Duodenal mucosa (tissue), 2 donors: ENCODE measurements around the gene WNT3.

Experiments used
- H3K27ac ChIP-seq: one replicate; pipeline ENCODE4 v1.7.0; 2013; ENCODE audit warnings: low read depth, low read length
- H3K27me3 ChIP-seq, 2 donors: one replicate each; pipeline ENCODE4 v1.7.0; 2013; ENCODE audit warnings: low read length in 2 of 2, control low read depth in 1 of 2; ENCODE audit not compliant: insufficient read depth in 2 of 2, control insufficient read depth in 1 of 2
- H3K36me3 ChIP-seq, 2 donors: one replicate each; pipeline ENCODE4 v1.7.0; 2013; ENCODE audit warnings: low read length in 2 of 2, control low read depth in 1 of 2; ENCODE audit not compliant: insufficient read depth in 2 of 2, control insufficient read depth in 1 of 2
- H3K4me1 ChIP-seq, 2 donors: one replicate each; pipeline ENCODE4 v1.7.0; 2013; ENCODE audit warnings: low read length in 2 of 2, control low read depth in 1 of 2; ENCODE audit not compliant: insufficient read depth in 2 of 2, control insufficient read depth in 1 of 2
- H3K4me3 ChIP-seq, 2 donors: one replicate each; pipeline ENCODE4 v1.7.0; 2013; ENCODE audit warnings: low read length in 2 of 2, low read depth in 1 of 2
- H3K9ac ChIP-seq, 2 donors: one replicate each; pipeline ENCODE4 v1.7.0; 2013; ENCODE audit warnings: low read length in 2 of 2, low read depth in 1 of 2
- H3K9me3 ChIP-seq, 2 donors: one replicate each; pipeline ENCODE4 v1.7.0; 2013; ENCODE audit warnings: low read length in 2 of 2, control low read depth in 1 of 2; ENCODE audit not compliant: control insufficient read depth in 1 of 2

The WNT3 gene

DNA sequence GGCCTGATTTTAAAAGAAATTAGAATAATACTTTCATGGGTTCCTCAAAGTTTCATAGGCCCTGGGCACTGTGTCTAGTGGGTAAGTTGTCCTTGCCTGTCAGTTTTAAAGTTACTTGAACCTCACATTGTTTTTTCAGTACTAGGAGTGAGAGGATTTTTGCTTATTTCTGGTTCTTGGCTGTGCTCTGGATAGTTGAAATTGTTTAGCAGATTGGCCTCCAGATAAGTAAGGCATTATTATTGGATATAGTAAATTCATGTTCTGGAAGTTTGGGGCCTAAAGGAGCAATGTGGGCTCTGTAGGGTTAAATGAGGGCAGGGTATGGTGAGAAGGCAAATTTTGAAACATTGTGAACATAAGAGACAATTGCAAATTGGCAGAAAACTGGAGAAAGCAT, 78.5 kb downstream of the WNT3 start:
- Histone ChIP-seq H3K4me1 (peaks cover 4 to 14% of the 10 kb centered on the region in 2 donors), H3K27me3 (no peaks in the 10 kb centered on the region), H3K4me3 (no peak overlapping the region), H3K9me3 (no peaks in the 10 kb centered on the region), H3K9ac (no peak overlapping the region), H3K36me3 (no peaks in the 10 kb centered on the region), H3K27ac (no peak overlapping the region)

DNA sequence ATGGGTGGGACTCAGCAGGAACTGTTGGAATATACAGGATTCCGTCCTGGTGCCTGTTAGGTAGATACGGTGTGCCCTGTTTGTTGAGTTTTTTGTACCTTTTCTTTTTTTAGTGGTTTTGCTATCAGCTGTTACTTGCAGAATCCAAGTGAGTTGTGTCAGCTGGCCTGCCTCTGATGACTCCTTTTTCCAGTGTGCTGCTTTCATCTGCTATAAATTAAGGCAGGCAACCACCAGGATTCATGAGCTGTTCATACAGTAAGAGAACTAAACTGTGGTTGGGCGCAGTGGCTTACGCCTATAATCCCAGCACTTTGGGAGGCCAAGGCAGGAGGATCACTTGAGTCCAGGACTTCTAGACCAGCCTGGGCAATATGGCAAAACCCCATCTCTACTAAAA, 79.9 kb downstream of the WNT3 start:
- H3K27me3 ChIP-seq = no peaks in the 10 kb centered on the region
- peaks cover 4 to 14% of the 10 kb centered on the region in 2 donors for H3K4me1 ChIP-seq
- H3K27ac ChIP-seq = no peak overlapping the region
- H3K4me3 ChIP-seq = no peak overlapping the region
- H3K9me3 ChIP-seq = no peaks in the 10 kb centered on the region
- no peaks in the 10 kb centered on the region for H3K36me3 ChIP-seq
- no peak overlapping the region for H3K9ac ChIP-seq

- Histone ChIP-seq H3K27ac (no peak overlapping the region), H3K27me3 (no peaks in the 10 kb centered on the region), H3K9ac (no peak overlapping the region), H3K4me1 (peaks cover 4 to 10% of the 10 kb centered on the region in 2 donors), H3K36me3 (peaks cover 0 to 8% of the 10 kb centered on the region in 2 donors), H3K4me3 (no peak overlapping the region), H3K9me3 (no peaks in the 10 kb centered on the region)
These were observed 81.2 kb downstream of the WNT3 start for GRCh38 chr17:46737326-46737725.

DNA sequence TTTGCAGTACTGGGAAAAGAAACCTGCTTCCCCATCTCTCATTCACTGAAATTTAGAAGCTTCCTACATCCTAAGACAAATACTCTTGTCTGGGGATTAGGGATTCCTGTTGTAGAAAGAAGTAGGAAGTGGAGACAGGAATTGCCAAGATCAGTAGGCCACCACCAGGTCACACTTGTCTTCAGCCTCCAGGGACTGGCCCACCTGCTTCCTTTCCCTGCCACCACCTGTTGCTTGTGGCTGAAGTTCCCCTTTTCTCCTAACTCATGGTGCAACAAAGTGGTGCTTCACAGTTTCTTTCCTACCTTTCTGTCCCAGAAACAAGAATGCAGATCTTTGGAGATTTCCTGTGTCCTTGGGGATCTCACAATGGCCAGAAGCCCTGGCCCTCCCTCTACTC, 82.4 kb downstream of the WNT3 start:
- no peaks in the 10 kb centered on the region for H3K27me3 ChIP-seq
- peaks cover 0 to 4% of the 10 kb centered on the region in 2 donors for H3K4me1 ChIP-seq
- no peak overlapping the region for H3K9ac ChIP-seq
- peaks cover 0 to 8% of the 10 kb centered on the region in 2 donors for H3K36me3 ChIP-seq
- H3K27ac ChIP-seq = no peak overlapping the region
- H3K9me3 ChIP-seq = no peaks in the 10 kb centered on the region
- no peak overlapping the region for H3K4me3 ChIP-seq

- no peaks in the 10 kb centered on the region for H3K27me3 ChIP-seq
- H3K4me1 ChIP-seq = no peaks in the 10 kb centered on the region
These were observed 84.5 kb downstream of the WNT3 start for GRCh38 chr17:46733837-46734475.

DNA sequence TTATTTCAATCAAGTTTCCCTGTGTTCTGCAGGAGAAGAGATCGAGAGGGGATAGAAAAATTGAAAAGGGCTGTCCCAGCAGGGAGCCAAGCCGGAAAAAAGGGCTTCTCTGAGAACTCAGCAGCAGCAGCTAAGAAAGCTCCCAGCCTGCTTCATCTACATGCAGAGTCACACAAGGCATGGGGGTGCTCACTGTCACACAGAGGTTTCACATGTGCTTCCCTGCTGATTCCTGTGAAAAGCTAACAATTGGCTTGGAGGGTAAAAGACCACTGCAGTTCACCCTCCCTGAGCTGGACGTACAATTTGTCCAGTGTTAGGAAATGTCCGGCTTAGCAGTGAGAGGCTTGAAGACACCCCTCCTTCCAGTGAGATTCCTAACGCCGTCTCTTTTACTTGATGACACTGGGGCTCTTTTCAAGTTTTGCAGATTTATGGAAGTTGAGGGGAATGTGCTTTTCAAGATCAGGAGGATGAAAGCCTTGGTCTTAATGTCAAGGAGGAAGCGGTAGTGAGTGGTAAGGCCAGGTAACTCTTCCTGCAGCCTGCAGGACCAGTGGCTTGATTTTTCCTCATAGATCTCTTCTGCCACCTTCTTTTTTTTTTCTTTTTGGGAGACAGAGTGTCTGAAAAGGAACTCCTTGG, 85.6 kb downstream of the WNT3 start:
- Histone ChIP-seq H3K9ac (no peak overlapping the region), H3K27me3 (no peaks in the 10 kb centered on the region), H3K36me3 (peaks cover 2 to 12% of the 10 kb centered on the region in 2 donors), H3K9me3 (no peaks in the 10 kb centered on the region), H3K4me1 (no peaks in the 10 kb centered on the region), H3K4me3 (no peak overlapping the region), H3K27ac (no peak overlapping the region)

More at GRCh38 chr17:46733837-46734475, 84.5 kb downstream of the WNT3 start:
- no peaks in the 10 kb centered on the region for H3K9me3 ChIP-seq
- no peak overlapping the region for H3K9ac ChIP-seq
- H3K27ac ChIP-seq = no peak overlapping the region
- H3K36me3 ChIP-seq = peaks cover 2 to 8% of the 10 kb centered on the region in 2 donors
- no peak overlapping the region for H3K4me3 ChIP-seq

- no peak overlapping the region for H3K9ac ChIP-seq
- no peaks in the 10 kb centered on the region for H3K4me1 ChIP-seq
- H3K9me3 ChIP-seq = no peaks in the 10 kb centered on the region
- H3K27ac ChIP-seq = no peak overlapping the region
- H3K4me3 ChIP-seq = no peak overlapping the region
- H3K27me3 ChIP-seq = no peaks in the 10 kb centered on the region
- peaks cover 2 to 16% of the 10 kb centered on the region in 2 donors for H3K36me3 ChIP-seq
These were observed 86.3 kb downstream of the WNT3 start for GRCh38 chr17:46732160-46732559.

DNA sequence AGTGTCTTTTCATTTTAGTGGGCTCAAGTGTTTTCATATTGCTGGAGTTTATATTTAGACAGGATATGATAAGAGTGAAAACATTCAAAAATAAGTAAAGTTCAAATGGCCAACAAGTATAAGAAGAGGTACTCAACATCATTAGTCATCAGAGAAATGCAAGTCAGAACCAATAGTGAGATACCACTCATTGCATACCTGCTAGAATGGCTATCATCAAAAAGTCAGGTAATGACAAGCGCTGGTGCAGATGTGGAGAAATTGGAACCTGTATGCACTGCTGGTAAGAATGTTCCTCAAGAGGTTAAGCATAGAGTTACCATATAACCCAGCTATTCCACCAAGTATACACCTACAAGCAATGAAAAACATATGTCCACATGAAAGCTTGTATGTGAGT, 87.8 kb downstream of the WNT3 start:
- H3K9ac ChIP-seq = no peak overlapping the region
- no peaks in the 10 kb centered on the region for H3K27me3 ChIP-seq
- no peak overlapping the region for H3K27ac ChIP-seq
- peaks cover 2 to 23% of the 10 kb centered on the region in 2 donors for H3K36me3 ChIP-seq
- H3K4me3 ChIP-seq = no peak overlapping the region
- H3K9me3 ChIP-seq = no peaks in the 10 kb centered on the region
- H3K4me1 ChIP-seq = no peaks in the 10 kb centered on the region

GRCh38 chr17:46730026-46730425, 88.5 kb downstream of the WNT3 start:
- Histone ChIP-seq H3K9ac (no peak overlapping the region), H3K27me3 (no peaks in the 10 kb centered on the region), H3K4me1 (no peaks in the 10 kb centered on the region)

DNA sequence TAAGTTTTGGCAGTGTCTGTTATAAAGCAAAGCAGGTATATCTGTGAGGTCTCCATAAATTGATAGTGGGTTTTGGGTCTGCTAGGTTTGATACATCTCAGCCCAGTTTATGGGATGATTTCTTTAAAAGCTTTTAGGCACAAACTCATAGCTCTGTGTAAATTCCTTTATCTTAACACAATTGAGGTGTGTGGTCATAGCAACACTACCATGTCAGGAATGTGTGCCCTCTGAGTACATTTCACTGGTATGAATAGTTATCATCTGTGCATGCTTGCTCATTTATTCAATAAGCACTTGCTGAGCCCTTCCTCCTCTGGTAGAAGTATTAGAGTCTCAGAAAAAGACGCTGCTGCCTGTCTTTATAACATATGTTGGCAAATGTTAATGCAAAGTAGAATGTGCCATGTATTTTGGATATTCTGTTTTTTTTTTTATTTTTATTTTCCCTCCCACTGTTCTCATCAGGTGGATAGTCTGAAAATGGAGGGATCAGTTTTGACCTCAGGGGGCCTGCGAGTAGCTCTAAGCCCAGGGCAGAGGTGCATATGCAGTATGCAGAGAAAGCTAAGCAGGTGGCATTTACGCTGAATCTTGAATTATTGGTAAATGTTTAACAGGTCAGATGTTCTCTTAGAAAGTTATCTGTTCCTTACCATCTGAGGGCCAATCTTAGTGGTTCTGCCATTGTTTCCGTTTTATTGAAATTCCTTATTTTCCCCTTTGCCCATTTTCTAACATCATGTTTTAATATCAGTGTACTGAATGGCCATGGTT, 90.7 kb downstream of the WNT3 start:
- Histone ChIP-seq H3K4me3 (no peak overlapping the region), H3K36me3 (peaks cover 8 to 16% of the 10 kb centered on the region in 2 donors), H3K4me1 (no peaks in the 10 kb centered on the region), H3K27ac (no peak overlapping the region), H3K27me3 (no peaks in the 10 kb centered on the region), H3K9me3 (no peaks in the 10 kb centered on the region), H3K9ac (no peak overlapping the region)

More at GRCh38 chr17:46730026-46730425, 88.5 kb downstream of the WNT3 start:
- Histone ChIP-seq H3K27ac (no peak overlapping the region), H3K4me3 (no peak overlapping the region), H3K9me3 (no peaks in the 10 kb centered on the region), H3K36me3 (peaks cover 2 to 23% of the 10 kb centered on the region in 2 donors)
